Left lung (tissue), 10 donors: ENCODE data around the gene C2orf42. TPM values are rescaled to one million over a fixed set of nuclear protein-coding genes. Genes with fewer than 3 reads are reported as not detected.
"Not testable (repeated sequence)": the region's sequence is repeated elsewhere in the genome, so short reads cannot be mapped to it uniquely, and the experiment has no call there.

Source experiments
- ATAC-seq: fragments of 200-7000 bp; cut with Tn5 transposase; one replicate; pipeline ENCODE4 v1.9.1; 2020; ENCODE audit warnings: moderate library complexity
- DNase-seq, 4 donors: peaks; one replicate each; pipeline ENCODE4 v3.0.0-alpha.2; 2013 to 2020
- H3K27ac ChIP-seq, 2 donors: fragments of 200-600 bp; sonication (generic) in 1 of 2; one replicate each; pipeline versions ENCODE4 v1.5.0 to v1.8.0; 2020 to 2021
- H3K27me3 ChIP-seq, 2 donors: fragments of 200-600 bp; sonication (generic) in 1 of 2; one replicate each; pipeline versions ENCODE4 v1.5.0 to v1.8.0; 2020 to 2021
- H3K36me3 ChIP-seq, 2 donors: fragments of 200-600 bp; sonication (generic) in 1 of 2; one replicate each; pipeline versions ENCODE4 v1.5.0 to v1.8.0; 2020 to 2021
- H3K4me1 ChIP-seq, 2 donors: fragments of 200-600 bp; one replicate each; pipeline ENCODE4 v1.8.0; 2021
- H3K4me3 ChIP-seq, 2 donors: fragments of 200-600 bp; sonication (generic) in 1 of 2; one replicate each; pipeline versions ENCODE4 v1.5.0 to v1.8.0; 2020 to 2021; ENCODE audit warnings: mild to moderate bottlenecking in 1 of 2
- H3K9me3 ChIP-seq, 2 donors: fragments of 200-600 bp; sonication (generic) in 1 of 2; one replicate each; pipeline versions ENCODE4 v1.5.0 to v1.8.0; 2020 to 2021
- CTCF ChIP-seq, 2 donors: fragments of 200-600 bp; sonication (generic) in 1 of 2; IDR thresholded peaks; one replicate each; pipeline versions ENCODE4 v1.5.0 to v1.8.0; 2021; ENCODE audit warnings: antibody characterized with exemption in 2 of 2
- intact Hi-C, 2 donors: fragments of 100-400 bp; cut with DNase I; formaldehyde crosslinking; loops; one replicate each; pipeline versions ENCODE4 v1.11.2 to v1.14.2; 2022
- polyA plus RNA-seq, 6 donors: library from polyadenylated mRNA; unstranded; fragments of 120-200 nt; gene quantifications; one replicate each; pipeline ENCODE4 v1.2.1, GENCODE V29; 2013; ENCODE audit not compliant: insufficient read length in 6 of 6
- total RNA-seq, 2 donors: library from RNA; stranded (reverse); fragmentation: NEBNext Ultra II Directional; extraction: Animal tissue kit (Norgen Biotek cat#: 25700); gene quantifications; one replicate each; pipeline ENCODE4 v1.2.1, GENCODE V29; 2021
- donor health status: DM: no; HTN: yes; CAD: no.
- donor health status: DM: no; HTN: no; CAD: no.

Gene C2orf42
- total and polyA plus RNA-seq, 8 donors: 13.7 to 17.6 (median 15.5) TPM

- ATAC-seq (peak; percentile 81), DNase-seq (peak; percentile 99 to 100 (median 100))
- no peaks in the 10 kb centered on the region for H3K27me3 ChIP-seq
- TF ChIP-seq CTCF (IDR thresholded peaks at IDR 0.05): peak; percentile 81 to 98
- H3K4me1 ChIP-seq: peaks cover 10 to 35% of the 10 kb centered on the region in 2 donors
- peak overlapping the region; percentile 24 to 50 for H3K4me3 ChIP-seq
- no peaks in the 10 kb centered on the region for H3K36me3 ChIP-seq
- H3K9me3 ChIP-seq: no peaks in the 10 kb centered on the region
- peak overlapping the region; percentile 99 to 100 for H3K27ac ChIP-seq
- intact Hi-C loops: loop anchor here in 1 of 2 donors (5.0 kb wide), 2 partner anchors 55 to 230 kb away; partner anchors contain the start of gene PCBP1
Observed at GRCh38 chr2:70142590-70143313, 48.1 kb downstream of the C2orf42 start.

GRCh38 chr2:70141902-70142589 lies 48.8 kb downstream of the C2orf42 start:
- DNase-seq: no peak
- ATAC-seq: peak; percentile 67

GRCh38 chr2:70141212-70141901 lies 49.5 kb downstream of the C2orf42 start:
- Histone ChIP-seq H3K4me3 (peak overlapping the region; percentile 43 to 50), H3K27ac (peak overlapping the region; percentile 99 to 100), H3K9me3 (no peaks in the 10 kb centered on the region), H3K36me3 (no peaks in the 10 kb centered on the region), H3K4me1 (peaks cover 10 to 49% of the 10 kb centered on the region in 2 donors), H3K27me3 (no peaks in the 10 kb centered on the region)
- ATAC-seq (peak; percentile 53), DNase-seq (peak in 2 of 4 donors; percentile 76 to 90)
- intact Hi-C loops: loop anchor here in 1 of 2 donors (5.0 kb wide), 2 partner anchors 54 to 229 kb away; partner anchors contain the start of gene PCBP1
- peak; percentile 23 to 50 for TF ChIP-seq CTCF (IDR thresholded peaks at IDR 0.05)

More at GRCh38 chr2:70141902-70142589, 48.8 kb downstream of the C2orf42 start:
- Histone ChIP-seq H3K27me3 (no peaks in the 10 kb centered on the region), H3K36me3 (no peaks in the 10 kb centered on the region), H3K4me1 (peaks cover 10 to 42% of the 10 kb centered on the region in 2 donors), H3K27ac (peak overlapping the region; percentile 99 to 100), H3K9me3 (no peaks in the 10 kb centered on the region), H3K4me3 (peak overlapping the region; percentile 43 to 50)
- TF ChIP-seq CTCF (IDR thresholded peaks at IDR 0.05): no peak
- intact Hi-C loops: loop anchor here in 1 of 2 donors (5.0 kb wide), 2 partner anchors 55 to 230 kb away; partner anchors contain the start of gene PCBP1

- Histone ChIP-seq H3K27me3 (no peaks in the 10 kb centered on the region), H3K4me3 (no peak overlapping the region), H3K36me3 (no peaks in the 10 kb centered on the region), H3K9me3 (no peaks in the 10 kb centered on the region), H3K4me1 (peaks cover 15 to 55% of the 10 kb centered on the region in 2 donors), H3K27ac (peak overlapping the region; percentile 99 to 100)
- no peak for TF ChIP-seq CTCF (IDR thresholded peaks at IDR 0.05)
- ATAC-seq (no peak), DNase-seq (no peak)
- intact Hi-C loops: loop anchor here in 1 of 2 donors (5.0 kb wide), 2 partner anchors 54 to 228 kb away; partner anchors contain the start of gene PCBP1
Observed at GRCh38 chr2:70140791-70141211, 50.0 kb downstream of the C2orf42 start.

GRCh38 chr2:70134323-70134983 lies 56.4 kb downstream of the C2orf42 start:
- ATAC-seq, H3K27me3 ChIP-seq, H3K36me3 ChIP-seq, H3K4me3 ChIP-seq, intact Hi-C loops, H3K9me3 ChIP-seq: not testable (repeated sequence)
- peak in 1 of 4 donors; percentile 15 for DNase-seq
- Histone ChIP-seq H3K4me1 (peaks cover 31 to 81% of the 10 kb centered on the region in 2 donors), H3K27ac (peak overlapping the region; percentile 88 to 98)
